ENCODE data around the gene BAIAP2.
A peak's percentile ranks its signal among the peaks of the same experiment; 100 is the strongest.

Gene BAIAP2

GRCh38 chr17:81037798-81038733 is 3.1 kb downstream of the BAIAP2 start:
- no peak for DNase-seq

GRCh38 chr17:81039096-81039495 is 4.1 kb downstream of the BAIAP2 start:
- DNase-seq, result no peak

DNA sequence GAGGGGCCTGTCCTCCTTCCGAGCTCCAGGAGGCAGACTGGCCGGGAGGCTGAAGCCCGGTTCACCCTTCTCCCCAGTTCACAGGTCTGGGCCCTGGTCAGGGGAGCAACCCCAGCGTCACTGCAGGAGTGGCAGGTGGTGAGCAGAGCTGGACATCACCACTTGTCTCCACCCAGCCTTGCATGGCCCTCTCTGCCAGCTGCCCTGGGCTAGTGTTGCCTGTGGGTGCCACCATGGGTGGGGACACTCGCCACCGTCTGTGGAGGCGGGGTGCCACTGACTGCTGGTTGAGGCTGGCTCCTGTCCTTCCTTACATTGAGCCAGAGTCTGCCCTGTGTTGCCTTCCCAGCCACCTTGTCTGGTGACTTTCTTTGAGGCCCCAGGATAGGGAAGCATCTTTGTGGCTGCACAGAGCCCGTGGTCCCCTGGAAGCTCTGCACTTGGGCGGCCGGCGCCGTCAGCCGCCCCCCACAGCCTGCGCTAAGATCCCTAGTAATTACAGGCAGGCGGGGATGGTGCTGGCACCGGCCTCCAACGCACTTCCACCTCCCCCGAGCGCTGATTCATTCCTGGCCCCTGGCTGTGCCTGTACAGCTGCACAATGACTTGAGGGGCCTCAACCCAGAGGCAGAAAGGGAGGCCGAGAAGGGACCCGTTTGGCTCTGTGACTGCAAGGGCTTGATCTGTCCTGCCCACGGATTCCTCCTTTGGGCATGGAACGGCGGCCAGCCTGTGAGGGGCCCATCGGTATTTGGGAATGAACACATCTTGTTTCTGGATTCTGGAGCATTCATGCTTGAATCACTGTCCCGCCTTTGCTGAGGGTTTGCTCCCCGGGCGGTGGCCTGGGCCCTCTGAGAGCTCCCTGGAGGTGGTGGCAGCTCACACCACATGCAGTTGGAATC is 5.2 kb downstream of the BAIAP2 start:
- DNase-seq, result no peak

DNA sequence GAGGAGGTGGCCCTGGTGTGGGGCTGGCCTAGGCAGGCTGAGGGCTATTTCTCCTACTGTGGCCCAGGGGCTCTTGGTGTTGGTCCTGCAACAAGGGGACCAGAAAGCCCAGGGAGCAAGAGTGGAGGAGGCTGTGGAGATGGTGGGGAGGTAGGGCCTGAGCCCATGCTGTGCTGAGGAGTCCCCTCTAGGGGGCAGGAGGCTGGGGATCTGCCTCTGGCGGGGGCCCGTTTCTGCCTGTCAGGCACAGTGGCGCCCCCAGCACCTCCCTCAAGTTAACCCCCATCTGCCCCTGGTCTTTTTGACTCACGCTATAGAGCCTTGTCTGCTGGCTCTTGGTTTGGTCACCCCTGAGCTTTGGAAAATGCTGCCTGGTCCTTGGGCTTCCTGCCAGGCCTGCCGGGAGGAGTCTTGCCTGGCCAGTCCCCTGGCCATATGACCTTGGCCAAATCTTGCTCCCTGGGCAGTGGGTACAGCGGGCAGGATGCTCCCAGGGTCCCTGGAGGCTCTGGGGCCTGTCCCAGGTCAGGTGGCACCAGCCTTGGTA is 5.9 kb downstream of the BAIAP2 start:
- peak; percentile 51 for DNase-seq

DNA sequence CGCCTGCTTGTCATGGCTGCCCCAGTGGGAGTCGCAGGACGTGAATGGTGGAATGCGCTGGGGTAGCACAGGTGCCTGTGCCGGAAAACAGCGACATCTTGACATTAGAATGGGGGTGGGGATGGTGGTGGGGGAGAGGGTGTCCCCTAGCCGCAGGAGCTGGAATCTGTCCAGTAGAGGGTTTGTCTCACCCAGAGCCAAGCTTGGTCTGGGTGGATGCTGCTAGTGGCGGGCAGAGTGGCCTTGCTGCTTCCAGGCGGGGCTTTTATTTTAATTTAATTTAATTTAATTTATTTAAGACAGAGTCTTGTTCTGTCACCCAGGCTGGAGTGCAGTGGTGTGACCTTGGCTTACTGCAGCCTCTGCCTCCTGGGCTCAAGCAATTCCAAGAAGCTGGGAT is 7.7 kb downstream of the BAIAP2 start:
- no peak for DNase-seq

DNA sequence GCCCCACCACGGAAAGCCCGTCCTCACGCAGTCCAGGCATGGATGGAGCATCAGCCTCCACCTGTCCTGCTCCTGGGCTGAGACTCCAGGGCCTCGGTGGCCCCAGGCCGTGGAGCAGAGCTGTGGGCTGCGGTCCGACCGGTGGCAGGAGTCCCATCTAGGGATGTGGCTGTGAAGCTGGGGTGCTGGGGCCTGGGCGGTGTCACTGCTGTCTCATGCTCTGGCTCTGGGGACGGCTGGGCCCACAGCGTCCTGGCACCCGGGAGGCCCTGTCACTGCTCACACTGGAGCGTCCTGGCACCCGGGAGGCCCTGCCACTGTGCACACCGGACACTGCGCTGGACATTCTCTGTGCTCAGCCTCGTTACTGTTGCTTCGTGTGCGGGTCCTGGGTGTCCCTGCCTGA is 8.4 kb downstream of the BAIAP2 start:
- no peak for DNase-seq

- no peak for DNase-seq
Measured at GRCh38 chr17:81043725-81044427, 8.9 kb downstream of the BAIAP2 start.

- DNase-seq, result no peak
Measured at GRCh38 chr17:81044428-81044763, 9.4 kb downstream of the BAIAP2 start.

GRCh38 chr17:81044764-81045589 is 10.0 kb downstream of the BAIAP2 start:
- no peak for DNase-seq

GRCh38 chr17:81045590-81046095 is 10.7 kb downstream of the BAIAP2 start:
- no peak for DNase-seq

DNA sequence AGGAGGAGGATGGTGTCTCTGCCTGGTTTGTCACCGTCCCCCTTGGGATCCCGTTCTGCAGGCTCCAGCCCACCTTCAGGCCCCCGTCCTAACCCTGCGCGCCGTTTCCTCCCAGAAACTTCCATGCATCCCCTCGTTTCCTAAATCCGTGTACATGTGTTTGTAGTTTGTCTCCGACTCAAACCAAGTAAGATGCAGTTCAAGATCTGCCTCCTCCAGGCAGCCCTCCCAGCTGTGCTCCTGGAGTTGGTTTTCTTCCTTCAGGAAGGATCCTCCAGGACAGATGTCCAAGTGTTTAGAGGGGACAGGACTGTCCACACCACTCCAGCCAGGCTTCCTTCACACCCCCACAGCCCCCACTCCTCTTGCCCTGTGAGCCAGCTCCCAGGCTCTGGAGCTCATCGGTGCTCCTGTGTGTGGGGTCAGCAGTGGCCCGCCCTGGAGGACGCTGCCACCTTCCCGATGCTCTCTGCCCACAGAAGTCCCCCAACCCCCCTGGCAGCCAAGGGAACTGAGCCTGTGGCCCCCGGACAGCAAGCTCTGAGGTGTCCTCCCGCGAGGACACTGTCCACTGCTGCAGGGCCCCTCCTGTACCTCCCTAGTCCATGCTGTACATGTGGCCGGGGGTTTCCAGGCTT is 11.3 kb downstream of the BAIAP2 start:
- DNase-seq, result no peak

GRCh38 chr17:81046770-81047359 is 11.9 kb downstream of the BAIAP2 start:
- no peak for DNase-seq

DNA sequence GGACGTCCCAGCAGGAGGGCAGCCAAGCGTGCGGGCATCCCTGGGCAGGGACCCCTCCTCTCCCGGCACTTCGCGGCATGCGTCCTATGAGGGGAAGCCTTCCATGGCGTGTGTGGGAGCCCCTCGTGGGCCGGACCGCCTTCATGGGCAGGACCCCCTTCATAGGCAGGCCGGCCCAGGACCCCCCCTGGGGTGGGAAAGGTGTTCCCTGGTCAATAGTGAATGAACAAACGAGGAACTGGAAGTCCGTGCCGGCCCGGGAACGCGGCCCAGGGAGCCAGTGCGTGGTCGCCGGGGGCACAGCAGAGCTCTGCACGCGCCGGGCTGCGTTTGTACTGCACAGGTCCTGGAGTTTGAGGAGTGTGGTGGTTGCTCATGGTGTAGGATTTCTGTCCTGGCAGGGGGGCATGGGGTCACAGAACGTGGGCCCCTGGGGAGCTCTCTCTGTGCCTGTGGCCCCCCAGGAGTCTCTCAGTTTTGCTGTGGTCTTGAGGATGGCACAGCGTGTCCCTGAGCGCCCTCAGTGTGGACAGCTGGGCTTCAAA is 13.9 kb downstream of the BAIAP2 start:
- DNase-seq, result no peak

- DNase-seq, result no peak
Measured at GRCh38 chr17:81049372-81049911, 14.5 kb downstream of the BAIAP2 start.

GRCh38 chr17:81049973-81050551 is 15.1 kb downstream of the BAIAP2 start:
- no peak for DNase-seq

GRCh38 chr17:81050645-81051625 is 16.0 kb downstream of the BAIAP2 start:
- no peak for DNase-seq

DNA sequence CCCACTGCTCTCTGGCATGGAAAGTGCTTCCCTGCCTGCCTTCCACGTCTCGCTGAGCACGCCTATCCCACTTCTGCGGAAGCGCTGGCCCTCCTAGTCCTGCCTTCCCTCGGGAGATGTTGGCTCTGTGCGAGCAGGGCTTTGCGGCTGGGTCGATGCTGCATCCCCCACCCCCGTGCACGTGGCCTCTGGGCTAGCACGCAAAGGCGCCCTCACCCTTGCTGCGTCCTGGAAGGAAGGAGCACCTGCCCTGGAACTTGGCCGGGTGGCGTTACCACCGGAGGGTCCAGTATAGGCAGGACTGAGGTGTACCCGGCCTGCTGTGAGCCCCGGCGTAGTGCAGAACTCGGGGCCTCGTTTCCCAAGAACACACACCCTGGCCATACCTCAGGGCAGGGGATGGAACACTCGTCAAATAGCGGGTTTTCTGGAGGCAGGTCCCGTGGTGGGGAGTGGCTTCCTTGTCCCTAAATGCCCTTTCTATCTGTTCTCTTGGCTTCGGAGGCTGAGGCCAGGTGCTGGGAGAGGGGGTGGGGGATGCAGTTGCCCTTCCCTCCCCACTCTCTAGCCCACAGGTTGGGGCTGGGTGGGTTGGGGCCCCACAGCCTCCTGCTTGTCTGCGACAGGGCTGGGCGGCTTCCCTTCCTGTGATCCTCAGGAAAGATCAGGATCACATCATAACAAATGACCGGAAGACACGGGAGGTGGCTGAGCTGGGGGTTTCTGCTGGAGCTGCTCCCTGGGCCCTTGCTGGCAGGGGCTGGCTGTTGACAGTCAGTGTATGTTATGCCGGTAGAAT is 17.4 kb downstream of the BAIAP2 start:
- DNase-seq, result no peak

Measured in activated CD4-positive, alpha-beta T cell treated with anti-CD3 and anti-CD28 coated beads for 48 hours (primary cell).